Erythroblast (primary cell): Measurements from ENCODE around the gene KLK1.

Experiments
- GATA1 ChIP-seq: IDR thresholded peaks from 2 replicates; pipeline ENCODE4 v1.6.1; 2011; ENCODE audit warnings: low read depth, mild to moderate bottlenecking, control low read depth, low read length, moderate library complexity
- POLR2A ChIP-seq: IDR thresholded peaks from 2 replicates; pipeline ENCODE4 v1.6.1; 2011; ENCODE audit warnings: mild to moderate bottlenecking, low read length

GRCh38 chr19:50780753-50781435 lies 42.7 kb downstream of the KLK1 start:
- TF ChIP-seq POLR2A (no peak), GATA1 (no peak)
